Epithelial cell of proximal tubule (primary cell): ENCODE data around the gene UBE3D. TPM values are rescaled to one million over a fixed set of nuclear protein-coding genes. Genes with fewer than 3 reads are reported as not detected.

Experiments used
- DNase-seq: peaks from one replicate; pipeline ENCODE4 v3.0.0-alpha.2; 2011; ENCODE audit warnings: low read depth
- H3K4me3 ChIP-seq: 2 replicates; pipeline ENCODE4 v1.5.1; 2011; ENCODE audit warnings: low read depth, mild to moderate bottlenecking, low read length
- total RNA-seq: library from RNA; depleted of rRNA; stranded (reverse); fragments of >200 nt; gene quantifications from 2 replicates; pipeline ENCODE4 v1.2.3, GENCODE V29; 2015
- TF ChIP-seq, protein P1 (sequence below): conservative IDR thresholded peaks from 2 replicates; pipeline ENCODE4 v1.5.1; 2012; ENCODE audit warnings: low read depth, mild to moderate bottlenecking, low read length

The UBE3D gene
- total RNA-seq, 1 donor from 2014 or later = 5.9 TPM

- peak overlapping the region; percentile 26 for H3K4me3 ChIP-seq
- no peak for DNase-seq
- TF ChIP-seq, protein P1, sequence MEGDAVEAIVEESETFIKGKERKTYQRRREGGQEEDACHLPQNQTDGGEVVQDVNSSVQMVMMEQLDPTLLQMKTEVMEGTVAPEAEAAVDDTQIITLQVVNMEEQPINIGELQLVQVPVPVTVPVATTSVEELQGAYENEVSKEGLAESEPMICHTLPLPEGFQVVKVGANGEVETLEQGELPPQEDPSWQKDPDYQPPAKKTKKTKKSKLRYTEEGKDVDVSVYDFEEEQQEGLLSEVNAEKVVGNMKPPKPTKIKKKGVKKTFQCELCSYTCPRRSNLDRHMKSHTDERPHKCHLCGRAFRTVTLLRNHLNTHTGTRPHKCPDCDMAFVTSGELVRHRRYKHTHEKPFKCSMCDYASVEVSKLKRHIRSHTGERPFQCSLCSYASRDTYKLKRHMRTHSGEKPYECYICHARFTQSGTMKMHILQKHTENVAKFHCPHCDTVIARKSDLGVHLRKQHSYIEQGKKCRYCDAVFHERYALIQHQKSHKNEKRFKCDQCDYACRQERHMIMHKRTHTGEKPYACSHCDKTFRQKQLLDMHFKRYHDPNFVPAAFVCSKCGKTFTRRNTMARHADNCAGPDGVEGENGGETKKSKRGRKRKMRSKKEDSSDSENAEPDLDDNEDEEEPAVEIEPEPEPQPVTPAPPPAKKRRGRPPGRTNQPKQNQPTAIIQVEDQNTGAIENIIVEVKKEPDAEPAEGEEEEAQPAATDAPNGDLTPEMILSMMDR = no peak
These were observed 5.4 kb upstream of the UBE3D start for GRCh38 chr6:83071023-83071422.

DNA sequence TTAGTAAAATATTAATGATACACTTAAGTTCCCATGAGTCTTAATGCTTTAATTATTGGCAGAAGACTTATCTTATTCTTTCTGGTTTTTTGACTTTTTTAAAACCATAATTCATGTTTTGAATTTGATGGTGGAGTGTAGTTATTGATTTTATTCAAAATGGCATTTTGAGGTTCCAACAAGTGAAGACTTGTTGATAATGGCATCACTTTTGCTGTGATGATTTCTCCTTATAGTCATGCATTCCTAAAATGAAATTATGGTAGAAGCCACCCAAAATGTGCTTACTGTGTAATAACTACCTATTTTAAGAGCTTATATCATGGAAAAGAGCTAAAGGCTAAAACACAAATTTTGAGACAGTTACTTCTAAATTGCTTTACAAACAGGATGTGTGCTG, 4.0 kb upstream of the UBE3D start:
- no peak overlapping the region for H3K4me3 ChIP-seq
- TF ChIP-seq, protein P1 = no peak
- DNase-seq = no peak

GRCh38 chr6:83068616-83069015, 3.0 kb upstream of the UBE3D start:
- DNase-seq = no peak
- TF ChIP-seq, protein P1 = no peak

GRCh38 chr6:83067448-83068439, 2.1 kb upstream of the UBE3D start, which contains the start of gene DOP1A:
TSS of gene DOP1A (plus strand) at chr6:83067671. CDS start at chr6:83096978, 29,307 bp downstream.
- DNase-seq = peak; percentile 26
- TF ChIP-seq, protein P1 = peak; percentile 98
- peak within 1 kb of the TSS; percentile 77 for H3K4me3 ChIP-seq

More at GRCh38 chr6:83068616-83069015, 3.0 kb upstream of the UBE3D start:
- H3K4me3 ChIP-seq = peak overlapping the region; percentile 77

DNA sequence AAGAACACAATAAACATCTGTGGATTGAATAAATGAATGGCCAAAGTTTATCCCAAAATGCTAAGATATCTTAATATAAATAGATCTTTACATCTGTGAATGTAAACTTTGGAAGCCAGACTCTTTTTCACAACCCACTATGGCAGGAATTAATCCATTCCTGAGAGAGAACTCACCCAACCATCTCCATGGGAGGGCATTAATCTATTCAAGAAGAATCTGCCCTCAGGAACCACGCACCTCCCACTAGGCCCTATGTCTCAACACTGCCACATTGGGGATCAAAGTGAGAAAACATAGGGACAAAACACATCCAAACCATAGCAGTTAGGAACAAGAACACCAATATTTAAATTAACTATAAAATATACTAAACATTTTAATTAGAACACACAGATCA, 3.4 kb downstream of the UBE3D start:
- DNase-seq = no peak

GRCh38 chr6:83061190-83061589, 4.5 kb downstream of the UBE3D start:
- no peak overlapping the region for H3K4me3 ChIP-seq
- DNase-seq = no peak
- TF ChIP-seq, protein P1 = no peak

More for the DNA sequence above, 3.4 kb downstream of the UBE3D start:
- TF ChIP-seq, protein P1 = no peak
- no peak overlapping the region for H3K4me3 ChIP-seq
